Measurements from ENCODE around the gene CENPM.

DNA sequence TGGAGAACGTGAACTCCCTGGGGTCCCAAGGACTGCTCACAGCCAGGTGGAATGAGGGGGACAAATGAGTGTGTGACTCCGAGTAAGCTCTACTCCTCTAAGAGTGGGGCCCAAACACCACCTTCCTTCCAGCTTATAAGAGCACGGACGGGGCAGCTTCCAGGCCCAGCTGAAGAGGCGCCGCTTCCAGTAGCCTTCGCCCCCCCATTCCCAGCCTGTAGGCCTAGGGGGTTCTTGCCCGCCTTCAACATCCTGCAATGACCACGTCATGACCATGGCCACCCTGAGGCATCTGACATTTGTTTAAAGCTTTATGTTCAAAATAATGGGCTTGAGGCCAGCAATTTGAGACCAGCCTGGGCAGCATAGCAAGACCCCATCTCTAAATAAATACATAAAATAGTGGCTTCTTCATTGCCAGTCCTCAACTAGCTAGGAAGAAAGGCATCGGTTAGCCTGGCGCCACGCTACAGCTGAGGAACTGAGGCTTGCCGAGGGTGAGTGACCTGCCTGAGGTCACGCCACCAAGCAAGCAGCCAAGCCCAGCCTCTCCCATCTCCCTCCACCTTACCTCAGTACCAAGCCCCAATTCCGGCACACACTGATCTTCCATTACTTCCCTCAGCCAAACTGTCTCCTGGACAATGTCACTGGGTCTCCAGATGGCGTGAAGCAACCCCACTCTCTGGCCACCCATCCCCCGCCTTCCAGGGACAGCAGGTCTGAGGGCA, 12.5 kb downstream of the CENPM start:
- TF ChIP-seq EZH2 (IDR thresholded peaks at IDR 0.05; ENCODE audit: borderline replicate concordance, low read depth, low read length, severe bottlenecking), result no peak
- TF ChIP-seq, protein P1, sequence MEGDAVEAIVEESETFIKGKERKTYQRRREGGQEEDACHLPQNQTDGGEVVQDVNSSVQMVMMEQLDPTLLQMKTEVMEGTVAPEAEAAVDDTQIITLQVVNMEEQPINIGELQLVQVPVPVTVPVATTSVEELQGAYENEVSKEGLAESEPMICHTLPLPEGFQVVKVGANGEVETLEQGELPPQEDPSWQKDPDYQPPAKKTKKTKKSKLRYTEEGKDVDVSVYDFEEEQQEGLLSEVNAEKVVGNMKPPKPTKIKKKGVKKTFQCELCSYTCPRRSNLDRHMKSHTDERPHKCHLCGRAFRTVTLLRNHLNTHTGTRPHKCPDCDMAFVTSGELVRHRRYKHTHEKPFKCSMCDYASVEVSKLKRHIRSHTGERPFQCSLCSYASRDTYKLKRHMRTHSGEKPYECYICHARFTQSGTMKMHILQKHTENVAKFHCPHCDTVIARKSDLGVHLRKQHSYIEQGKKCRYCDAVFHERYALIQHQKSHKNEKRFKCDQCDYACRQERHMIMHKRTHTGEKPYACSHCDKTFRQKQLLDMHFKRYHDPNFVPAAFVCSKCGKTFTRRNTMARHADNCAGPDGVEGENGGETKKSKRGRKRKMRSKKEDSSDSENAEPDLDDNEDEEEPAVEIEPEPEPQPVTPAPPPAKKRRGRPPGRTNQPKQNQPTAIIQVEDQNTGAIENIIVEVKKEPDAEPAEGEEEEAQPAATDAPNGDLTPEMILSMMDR (IDR thresholded peaks at IDR 0.05; ENCODE audit: borderline replicate concordance, extremely low read depth, low read length, poor library complexity, severe bottlenecking), result no peak
